ENCODE data around the gene CLSTN1.
"Not testable (repeated sequence)": the region's sequence is repeated elsewhere in the genome, so short reads cannot be mapped to it uniquely, and the experiment has no call there.

Gene CLSTN1

DNA sequence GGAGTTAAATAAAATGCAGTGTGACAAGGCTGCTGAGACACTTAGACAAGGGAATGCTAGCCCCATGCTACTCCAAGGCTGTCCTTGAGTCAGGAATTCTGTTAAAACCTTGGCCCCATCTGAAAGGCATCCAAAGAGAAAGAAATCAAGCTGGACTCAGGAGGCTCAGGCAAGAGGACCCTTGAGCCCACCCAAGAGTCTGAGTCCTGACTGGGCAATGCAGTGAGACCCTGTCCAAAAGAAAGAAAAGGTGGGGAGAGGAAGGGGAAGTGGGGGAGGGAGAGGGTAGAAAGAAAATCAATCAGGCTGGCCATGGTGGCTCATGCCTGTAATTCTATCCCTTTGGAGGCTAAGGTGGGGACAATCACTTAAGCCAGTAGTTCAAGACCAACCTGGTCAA is 26.7 kb downstream of the CLSTN1 start:
- DNase-seq (ENCODE audit: low read depth, low spot score): no peak

DNA sequence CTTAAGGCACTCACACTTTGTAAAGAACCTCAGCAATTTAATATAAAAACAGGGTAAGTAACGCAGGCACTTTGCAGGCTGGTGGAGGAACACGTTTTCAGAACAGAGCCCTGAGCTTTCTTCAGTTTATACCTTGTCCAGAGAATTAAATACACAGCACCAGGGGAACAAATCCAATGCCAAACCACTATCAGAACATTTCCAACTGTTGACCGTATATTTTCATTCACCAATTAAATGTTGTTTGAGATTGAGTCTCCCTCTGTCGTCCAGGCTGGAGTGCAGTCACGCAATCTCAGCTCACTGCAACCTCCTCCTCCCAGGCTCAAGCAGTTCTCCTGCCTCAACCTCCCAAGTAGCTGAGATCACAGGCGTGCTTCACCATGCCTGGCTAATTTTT is 29.7 kb downstream of the CLSTN1 start:
- no peak for DNase-seq (ENCODE audit: low read depth, low spot score)

DNA sequence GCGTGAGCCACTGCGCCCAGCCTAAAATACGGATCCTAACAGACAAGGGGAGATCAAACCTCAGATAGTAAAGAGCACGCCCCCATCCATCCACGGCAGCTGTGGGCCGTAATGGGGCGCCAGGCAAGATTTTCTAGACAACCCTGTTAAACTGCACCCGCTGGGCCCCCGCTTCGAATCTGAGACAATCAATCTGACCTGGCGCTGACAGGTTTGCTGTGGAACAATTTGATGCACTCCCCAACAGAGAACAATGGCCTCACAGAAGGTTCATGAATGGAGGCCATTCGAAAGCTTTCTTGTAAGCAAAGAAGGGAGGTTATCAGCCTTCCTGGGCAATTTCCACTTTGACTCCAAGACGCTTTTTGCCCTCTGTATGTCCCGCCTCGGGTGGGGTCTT is 30.5 kb downstream of the CLSTN1 start:
- DNase-seq (ENCODE audit: low read depth, low spot score): no peak

DNA sequence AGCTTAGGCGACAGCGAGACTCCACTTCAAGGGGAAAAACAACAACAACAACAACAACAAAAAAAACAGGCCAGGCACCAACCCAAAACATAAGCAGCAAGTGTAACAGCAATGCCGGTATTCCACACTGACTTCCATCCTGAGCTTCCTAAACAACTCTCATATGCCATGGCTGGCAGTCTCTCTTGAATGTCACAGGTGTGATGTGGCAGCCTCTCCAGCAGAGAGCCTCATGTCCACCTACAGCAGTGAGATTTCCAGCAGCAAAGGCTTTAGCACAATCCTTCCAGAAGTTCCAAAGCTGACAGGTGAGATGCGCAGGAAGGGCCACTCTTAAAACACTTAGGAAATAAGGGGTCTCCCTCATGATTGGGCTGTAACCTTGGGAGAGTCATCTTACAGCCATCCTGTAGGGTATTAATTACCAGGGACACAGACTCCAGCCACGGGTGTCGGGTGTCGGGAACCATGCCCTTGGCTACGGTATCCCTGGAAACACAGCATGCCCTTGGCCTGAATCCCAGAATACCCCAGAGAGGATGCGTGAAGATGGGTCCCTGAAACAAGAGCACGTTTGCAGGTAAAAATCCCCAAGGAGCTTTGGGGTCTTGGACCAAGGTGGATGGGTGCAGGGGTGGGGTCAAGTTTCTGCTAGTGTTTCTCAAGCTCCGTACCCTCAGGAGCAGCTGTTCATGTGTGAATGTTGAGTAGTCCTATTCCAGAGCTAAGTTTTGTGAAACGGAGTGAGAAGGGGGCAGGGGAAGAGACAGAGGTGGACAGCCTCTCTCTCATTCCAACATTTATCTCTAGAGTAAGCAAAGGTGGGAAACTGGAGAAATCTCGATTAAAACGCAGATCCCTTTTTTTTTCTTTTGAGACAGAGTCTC is 31.4 kb downstream of the CLSTN1 start:
- peak; percentile 4 for DNase-seq (ENCODE audit: low read depth, low spot score)

DNA sequence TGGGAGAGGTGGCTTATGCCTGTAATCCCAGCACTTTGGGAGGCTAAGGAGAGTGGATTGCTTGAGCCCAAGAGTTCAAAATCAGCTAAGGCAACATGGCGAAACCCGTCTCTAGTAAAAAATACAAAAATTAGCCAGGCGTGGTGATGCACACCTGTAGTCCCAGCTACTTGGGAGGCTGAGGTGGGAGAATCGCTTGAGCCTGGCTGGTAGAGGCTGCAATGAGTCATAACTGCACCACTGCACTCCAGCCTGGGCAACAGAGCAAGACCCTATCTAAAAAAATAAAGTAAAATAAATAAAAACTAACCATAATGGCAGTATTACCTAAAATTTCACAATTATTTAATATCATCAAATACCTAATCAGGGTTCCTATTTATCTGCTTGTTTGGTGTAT is 34.1 kb downstream of the CLSTN1 start:
- DNase-seq (ENCODE audit: low read depth, low spot score): not testable (repeated sequence)

DNA sequence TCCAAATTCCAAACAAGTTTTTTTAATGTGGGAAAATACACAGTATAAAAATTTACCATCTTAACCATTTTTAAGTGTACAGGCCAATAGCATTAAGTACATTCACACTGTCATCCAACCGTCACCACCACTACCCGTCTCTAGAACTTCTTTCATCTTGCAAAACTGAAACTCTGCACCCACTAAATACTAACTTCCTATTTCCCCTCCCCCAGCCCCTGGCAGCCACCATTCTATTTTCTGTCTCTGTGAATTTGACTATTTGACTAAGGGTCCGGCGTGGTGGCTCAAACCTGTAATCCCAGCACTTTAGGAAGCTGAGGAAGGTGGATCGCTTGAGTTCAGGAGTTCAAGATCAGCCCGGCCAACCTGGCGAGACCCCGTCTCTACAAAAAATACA is 36.1 kb downstream of the CLSTN1 start:
- DNase-seq (ENCODE audit: low read depth, low spot score): no peak

DNA sequence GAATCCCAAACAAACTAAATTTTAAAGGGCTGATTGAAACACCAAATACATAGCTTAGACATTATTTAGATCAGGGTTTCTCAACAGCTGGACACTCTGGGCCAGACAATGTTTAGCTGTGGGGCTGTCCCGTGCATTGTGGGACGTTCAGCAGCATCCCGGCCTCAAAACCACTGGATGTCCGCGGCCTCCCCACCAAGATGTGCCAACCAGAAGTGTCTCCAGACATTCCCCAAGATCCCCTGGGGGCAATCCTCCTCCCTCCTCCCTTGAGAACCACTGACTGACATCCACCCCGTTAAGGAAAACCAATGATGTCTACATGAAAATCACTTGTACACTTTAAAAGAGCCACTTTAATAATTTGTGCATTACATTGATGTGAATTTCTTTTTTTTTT is 38.4 kb downstream of the CLSTN1 start:
- no peak for DNase-seq (ENCODE audit: low read depth, low spot score)

DNA sequence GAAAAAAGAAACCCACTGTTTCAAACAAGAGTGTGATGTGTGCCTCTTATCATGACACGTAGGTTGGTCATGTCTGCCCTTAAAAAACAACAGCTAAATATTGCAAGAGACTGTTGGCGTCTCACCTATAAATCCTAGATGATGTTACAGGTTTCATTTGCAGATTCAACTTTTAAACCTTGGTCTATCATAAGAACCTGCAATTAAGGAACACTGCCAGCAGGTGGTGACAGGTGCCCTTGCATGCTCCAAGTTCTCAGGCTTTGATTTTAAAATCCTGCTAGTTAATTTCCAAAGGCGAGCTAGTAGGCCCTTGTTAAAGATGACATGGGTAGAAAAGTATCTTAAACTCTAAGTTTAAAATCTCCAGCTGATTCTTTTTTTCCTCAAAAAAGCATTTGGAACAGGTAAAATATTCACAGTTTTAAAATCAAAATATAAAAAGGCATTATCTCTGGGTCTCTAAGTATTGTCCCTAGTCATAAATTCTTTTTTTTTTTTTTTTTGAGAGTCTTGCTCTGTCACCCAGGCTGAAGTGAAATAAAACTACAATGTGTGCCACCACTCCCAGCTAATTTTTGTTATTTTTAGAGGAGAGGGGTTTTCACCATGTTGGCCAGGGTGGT is 39.1 kb downstream of the CLSTN1 start:
- peak; percentile 26 for DNase-seq (ENCODE audit: low read depth, low spot score)

DNA sequence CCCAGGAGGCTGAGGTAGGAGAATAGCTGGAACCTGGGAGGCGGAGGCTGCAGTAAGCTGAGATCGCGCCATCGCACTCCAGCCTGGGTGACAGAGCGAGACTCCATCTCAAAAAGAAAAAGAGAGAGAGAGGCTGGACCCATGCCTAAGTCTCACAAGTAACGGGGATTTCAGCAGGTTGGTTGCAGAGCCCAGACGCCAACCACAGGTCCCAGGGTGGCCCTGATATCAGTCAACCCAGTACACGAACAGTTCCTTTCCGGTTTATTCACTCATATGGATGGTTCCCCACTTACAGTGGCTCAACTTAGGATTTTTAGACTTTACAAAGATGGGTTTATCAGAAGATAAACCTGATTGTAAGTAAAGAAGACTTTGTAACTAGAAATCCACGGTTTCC is 40.9 kb downstream of the CLSTN1 start:
- no peak for DNase-seq (ENCODE audit: low read depth, low spot score)

DNA sequence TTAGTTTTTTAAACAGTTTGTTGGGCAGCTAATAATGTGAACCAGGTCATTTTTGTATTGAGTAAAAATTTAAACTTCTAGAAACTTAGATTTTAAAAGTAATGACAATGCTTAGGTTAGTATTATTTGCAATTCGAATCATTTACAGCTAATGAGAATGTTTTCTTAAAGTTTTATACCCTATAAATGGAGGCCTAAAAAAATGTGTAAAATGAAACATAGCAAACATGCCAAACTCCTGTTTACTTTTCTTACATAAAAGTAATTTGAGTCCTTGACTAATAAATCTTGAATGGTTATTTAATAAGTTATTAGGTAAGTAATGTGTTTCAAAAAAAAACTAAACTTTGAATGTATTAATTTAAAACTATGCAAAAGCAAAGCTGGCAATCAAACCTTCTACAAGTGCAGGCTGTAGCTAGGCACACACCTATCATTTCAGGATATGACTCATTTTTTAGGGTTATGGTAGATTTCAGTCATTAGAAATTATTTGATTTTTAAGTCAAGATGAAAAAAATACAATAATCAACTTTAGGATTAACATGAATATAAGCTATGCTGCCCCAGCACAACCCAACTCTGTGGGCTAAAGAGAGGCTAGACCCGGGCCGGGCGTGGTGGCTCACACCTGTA is 41.5 kb downstream of the CLSTN1 start:
- DNase-seq (ENCODE audit: low read depth, low spot score): no peak

DNA sequence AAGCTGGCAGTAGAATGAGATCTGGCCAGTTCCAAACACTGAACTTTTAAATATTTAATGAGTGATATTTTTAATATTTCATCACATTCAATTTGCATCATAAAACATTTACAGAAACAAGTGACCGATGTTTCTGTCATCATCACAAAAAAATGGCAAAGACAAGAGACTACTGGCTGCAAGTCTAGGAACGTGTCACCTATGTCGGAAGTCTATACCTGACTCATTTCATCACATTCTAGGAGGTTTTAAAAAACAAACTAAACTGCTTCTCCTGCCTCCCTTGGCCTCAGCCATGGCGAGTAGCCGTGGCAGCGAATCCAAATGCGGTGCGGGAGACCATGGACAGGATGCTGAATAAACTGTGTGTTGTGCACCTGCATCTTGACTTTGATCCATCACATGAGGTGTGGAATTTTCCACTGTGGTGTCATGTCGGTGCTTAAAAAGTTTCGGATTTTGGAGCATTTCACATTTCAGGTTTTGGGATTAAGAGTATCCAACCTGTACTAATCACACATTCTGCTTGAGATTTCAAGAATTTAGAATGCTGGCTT is 43.1 kb downstream of the CLSTN1 start:
- DNase-seq (ENCODE audit: low read depth, low spot score): no peak

DNA sequence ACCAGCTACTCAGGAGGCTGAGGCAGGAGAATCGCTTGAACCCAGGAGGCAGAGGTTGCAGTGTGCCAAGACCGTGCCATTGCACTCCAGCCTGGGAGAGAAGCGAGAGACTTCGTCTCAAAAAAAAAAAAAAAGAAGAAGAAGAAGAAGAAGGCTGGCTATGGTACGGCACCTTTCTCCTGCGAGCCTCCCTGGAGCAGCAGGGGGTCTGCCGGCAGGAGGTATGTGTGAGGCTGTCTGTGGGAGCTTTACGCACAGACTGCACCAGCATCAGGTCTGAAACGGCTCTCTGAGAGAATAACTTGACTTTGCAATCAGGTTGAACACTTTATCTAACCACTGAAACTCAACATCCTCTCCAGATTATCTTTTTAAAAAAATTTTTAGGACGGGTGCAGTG is 44.9 kb downstream of the CLSTN1 start:
- DNase-seq (ENCODE audit: low read depth, low spot score): no peak

DNA sequence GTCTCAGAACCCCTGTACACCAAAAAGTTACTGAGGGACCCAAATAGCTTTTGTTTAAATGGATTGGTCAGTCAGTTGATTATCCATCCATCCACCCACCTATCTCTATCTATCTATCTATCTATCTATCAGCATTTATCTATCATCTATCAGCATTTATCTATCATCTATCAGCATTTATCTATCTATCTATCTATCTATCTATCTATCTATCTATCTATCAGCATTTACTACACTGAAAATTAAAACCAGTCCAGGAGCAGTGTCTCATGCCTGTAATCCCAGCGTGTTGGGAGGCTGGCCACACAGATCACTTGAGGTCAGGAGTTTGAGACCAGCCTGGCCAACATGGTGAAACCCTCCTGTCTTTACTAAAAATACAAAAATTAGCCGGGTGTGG is 47.1 kb downstream of the CLSTN1 start:
- no peak for DNase-seq (ENCODE audit: low read depth, low spot score)

DNA sequence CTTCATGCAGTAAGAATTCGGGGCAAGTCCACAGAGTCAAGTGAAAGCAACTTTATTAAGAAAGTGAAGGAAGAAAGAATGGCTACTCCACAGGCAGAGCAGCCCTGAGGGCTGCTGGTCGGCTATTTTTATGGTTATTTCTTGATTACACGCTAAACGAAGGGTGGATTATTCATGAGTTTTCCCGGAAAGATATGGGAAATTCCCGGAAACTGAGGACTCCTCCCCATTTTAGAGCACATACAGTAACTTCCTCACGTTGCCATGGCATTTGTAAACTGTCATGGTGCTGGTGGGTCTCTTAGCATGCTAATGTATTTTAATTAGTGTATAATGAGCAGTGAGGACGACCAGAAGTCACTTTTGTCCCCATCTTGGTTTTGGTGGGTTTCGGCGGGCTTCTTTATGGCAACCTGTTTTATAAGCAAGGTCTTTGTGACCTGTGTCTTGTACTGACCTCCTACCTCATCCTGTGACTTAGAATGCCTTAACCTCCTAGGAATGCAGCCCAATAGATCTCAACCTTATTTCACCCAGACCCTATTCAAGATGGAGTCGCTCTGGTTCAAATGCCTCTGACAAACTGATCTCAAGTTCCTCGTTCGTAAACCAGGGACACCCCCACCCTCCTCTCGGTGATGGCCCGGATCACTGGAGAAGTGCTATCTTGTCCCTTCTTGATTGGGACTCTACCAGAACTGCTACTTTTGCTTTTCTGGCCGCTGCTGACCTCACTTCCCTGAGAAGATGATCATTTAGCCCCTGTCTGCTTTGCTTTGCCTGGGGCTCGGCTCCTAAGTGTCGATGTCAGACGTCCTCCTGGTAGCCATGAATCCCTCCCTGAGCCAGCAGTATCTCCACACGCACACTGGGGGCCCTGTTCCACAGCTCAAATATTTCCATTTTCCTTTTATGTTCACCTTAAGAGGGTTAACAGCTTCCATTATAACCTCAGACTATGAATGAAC is 48.8 kb downstream of the CLSTN1 start:
- no peak for DNase-seq (ENCODE audit: low read depth, low spot score)

DNA sequence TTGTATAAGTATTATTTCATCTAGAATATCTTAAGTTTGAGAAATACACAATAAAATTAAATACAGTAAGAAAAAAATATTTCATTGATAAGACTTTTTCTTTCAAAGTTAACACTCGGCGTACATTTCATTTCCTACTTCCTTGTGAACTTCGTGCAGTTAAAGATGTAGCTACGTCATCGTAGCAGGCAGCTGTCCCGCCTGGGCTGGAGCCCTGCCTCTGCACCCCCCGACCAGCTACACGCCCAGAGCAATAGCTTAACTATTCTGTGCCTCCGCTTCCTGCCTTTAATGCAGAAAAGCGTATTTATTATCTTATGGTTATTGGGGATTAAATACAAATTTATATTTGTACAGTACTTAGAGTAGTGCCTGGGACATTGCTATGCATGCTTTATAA is 53.5 kb downstream of the CLSTN1 start:
- no peak for DNase-seq (ENCODE audit: low read depth, low spot score)

DNA sequence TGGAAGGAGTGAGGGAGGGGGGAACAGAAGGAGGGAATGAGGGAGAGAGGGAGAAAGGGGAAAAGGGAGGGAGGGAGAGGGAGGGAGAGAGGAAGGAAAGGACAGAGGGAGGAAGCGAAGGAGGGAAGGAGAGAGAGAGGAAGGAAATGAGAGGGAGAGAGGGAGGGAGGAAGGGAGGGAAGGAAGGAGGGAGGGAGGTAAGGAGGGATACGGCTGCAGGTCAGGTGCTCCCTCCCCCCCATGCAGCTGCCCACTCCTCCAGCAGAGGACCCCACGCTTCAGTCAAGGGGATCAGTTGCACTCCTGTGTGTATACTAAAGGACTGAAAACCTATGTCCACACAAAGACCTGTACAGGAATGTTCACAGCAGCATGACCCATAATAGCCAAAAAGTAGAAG is 54.8 kb downstream of the CLSTN1 start:
- no peak for DNase-seq (ENCODE audit: low read depth, low spot score)

DNA sequence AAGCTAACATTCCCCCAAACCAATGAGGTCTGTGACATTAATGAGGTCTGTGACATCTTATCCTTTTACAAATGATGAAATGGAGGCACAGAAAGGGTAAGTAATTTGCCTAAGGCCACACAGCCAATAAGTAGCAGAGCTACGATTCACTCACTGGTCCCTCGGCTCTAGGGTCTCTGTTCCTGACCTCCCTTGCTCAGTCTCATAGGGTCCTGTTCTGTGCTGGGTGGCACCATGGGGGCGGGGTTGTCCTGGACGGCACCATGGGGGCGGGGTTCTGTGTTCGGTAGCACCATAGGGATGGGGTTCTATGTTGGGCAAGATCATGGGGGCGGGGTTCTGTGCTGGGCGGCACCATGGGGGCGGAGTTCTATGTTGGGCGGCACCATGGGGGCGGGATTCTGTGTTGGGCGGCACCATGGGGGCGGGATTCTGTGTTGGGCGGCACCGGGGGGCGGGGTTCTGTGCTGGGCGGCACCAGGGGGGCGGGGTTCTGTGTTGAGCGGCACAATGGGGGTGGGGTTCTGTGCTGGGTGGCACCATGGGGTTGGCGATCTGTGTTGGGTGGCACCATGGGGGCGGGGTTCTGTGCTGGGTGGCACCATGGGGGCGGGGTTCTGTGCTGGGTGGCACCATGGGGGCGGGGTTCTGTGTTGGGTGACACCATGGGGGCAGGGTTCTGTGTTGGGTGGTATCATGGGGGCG is 55.6 kb downstream of the CLSTN1 start:
- no peak for DNase-seq (ENCODE audit: low read depth, low spot score)

DNA sequence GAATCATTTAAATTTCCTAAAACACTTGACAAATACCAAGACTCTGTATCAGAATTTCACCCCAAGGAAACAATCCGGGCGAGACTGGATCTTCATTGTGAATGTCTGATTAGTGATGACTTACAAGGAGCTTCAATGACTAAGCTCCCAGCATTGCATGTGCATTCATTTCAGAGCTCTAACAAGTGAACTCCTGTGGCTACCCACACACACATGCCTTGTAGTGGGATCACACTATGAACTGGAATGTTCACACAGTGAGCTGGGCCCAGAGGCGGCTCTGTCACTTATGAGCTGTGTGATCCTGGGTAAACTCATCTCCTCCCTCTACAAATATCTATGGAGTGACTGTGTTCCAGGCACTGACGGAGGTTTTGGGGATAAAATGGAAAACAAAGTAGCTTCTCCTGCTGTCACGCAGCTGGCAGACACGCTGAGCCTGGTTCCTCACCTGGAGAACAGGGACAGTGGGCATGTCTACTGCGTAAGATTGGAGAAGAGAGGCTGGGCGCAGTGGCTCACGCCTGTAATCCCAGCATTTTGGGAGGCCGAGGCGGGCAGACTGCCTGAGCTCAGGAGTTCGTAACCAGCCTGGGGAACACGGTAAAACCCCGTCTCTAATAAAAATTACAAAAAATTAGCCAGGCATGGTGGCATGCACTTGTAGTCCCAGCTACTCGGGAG is 56.9 kb downstream of the CLSTN1 start:
- peak; percentile 25 for DNase-seq (ENCODE audit: low read depth, low spot score)

DNA sequence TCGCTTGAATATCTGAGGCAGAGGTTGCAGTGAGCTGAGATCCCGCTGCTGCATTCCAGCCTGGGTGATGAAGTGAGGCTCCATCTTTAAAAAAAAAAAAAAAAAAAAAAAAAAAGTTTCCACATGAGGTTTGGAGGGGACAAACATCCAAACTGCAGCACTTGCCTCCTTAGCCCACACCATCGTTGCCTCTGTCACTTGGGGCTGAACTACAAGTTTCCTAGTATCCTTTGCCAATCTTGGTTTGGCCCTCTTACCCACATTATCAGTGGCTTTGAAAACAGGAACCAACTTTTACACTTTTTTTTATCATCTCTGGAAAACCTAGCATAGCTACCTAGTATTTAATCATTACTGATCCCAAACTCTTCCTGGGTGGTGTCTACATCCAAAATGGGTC is 59.2 kb downstream of the CLSTN1 start:
- no peak for DNase-seq (ENCODE audit: low read depth, low spot score)

DNA sequence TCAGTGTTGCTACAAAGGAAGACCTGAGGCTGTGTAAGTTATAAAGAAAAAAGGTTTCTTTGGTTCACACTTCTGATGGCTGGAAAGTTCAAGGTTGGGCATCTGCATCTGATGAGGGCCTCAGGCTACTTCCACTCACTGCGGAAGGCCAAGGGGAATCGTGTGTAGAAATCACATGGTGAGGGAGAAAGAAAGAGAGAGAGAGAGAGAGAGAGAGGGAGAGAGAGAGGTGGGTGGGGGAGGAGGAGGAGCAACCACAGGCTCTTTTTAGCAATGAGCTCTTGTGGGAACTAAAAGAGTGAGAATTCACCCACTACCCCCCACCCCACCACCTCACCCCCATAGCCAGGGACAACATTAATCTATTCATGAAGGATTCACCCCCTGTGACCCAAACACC is 59.9 kb downstream of the CLSTN1 start:
- no peak for DNase-seq (ENCODE audit: low read depth, low spot score)
